HepG2 (cell line): ENCODE measurements around the gene UFL1. TPM values are rescaled to one million over a fixed set of nuclear protein-coding genes. Genes with fewer than 3 reads are reported as not detected.
A peak's percentile ranks its signal among the peaks of the same experiment; 100 is the strongest.

Source experiments
- AHR ChIP-seq: IDR thresholded peaks from 2 replicates; pipeline ENCODE4 v1.6.1; 2018; ENCODE audit warnings: missing genetic modification reagents, missing compliant biosample characterization
- ASH2L ChIP-seq: fragments of 300-600, 200-600 bp; sonication (generic); IDR thresholded peaks from 2 replicates; pipeline ENCODE4 v1.7.0; 2017; ENCODE audit warnings: low read depth, mild to moderate bottlenecking, moderate library complexity, mixed read lengths, low read length; ENCODE audit not compliant: insufficient read length
- ATRX ChIP-seq: sonication (generic); formaldehyde crosslinking; IDR thresholded peaks from 2 replicates; pipeline ENCODE4 v1.4.0; 2020; ENCODE audit warnings: missing genetic modification reagents, borderline replicate concordance
- BORCS8-MEF2B ChIP-seq: sonication (generic); formaldehyde crosslinking; IDR thresholded peaks from 2 replicates; pipeline ENCODE4 v1.8.0; 2022; ENCODE audit warnings: mild to moderate bottlenecking, missing genetic modification reagents
- HMGA1 ChIP-seq: sonication (generic); formaldehyde crosslinking; conservative IDR thresholded peaks from 2 replicates; pipeline ENCODE4 v1.4.0; 2020; ENCODE audit warnings: missing genetic modification reagents
- HNRNPK ChIP-seq: fragments of 200-400 bp; formaldehyde crosslinking; IDR thresholded peaks from 2 replicates; pipeline ENCODE4 v1.6.1; 2018; ENCODE audit warnings: low read length, low read depth, moderate library complexity, mild to moderate bottlenecking; ENCODE audit not compliant: poor library complexity, severe bottlenecking
- KAT7 ChIP-seq: IDR thresholded peaks from 2 replicates; pipeline ENCODE4 v1.6.1; 2018; ENCODE audit warnings: borderline replicate concordance, missing compliant biosample characterization
- KLF15 ChIP-seq: sonication (generic); formaldehyde crosslinking; IDR thresholded peaks from 2 replicates; pipeline ENCODE4 v1.8.1; 2023; ENCODE audit warnings: borderline replicate concordance, mild to moderate bottlenecking, inconsistent platforms, missing genetic modification reagents, mixed read lengths
- MED8 ChIP-seq: sonication (generic); formaldehyde crosslinking; IDR thresholded peaks from 2 replicates; pipeline ENCODE4 v1.8.1; 2023; ENCODE audit warnings: mild to moderate bottlenecking, missing genetic modification reagents; ENCODE audit not compliant: insufficient replicate concordance
- MIXL1 ChIP-seq: IDR thresholded peaks from 2 replicates; pipeline ENCODE4 v1.6.1; 2016
- TSC22D2 ChIP-seq: sonication (generic); formaldehyde crosslinking; IDR thresholded peaks from 2 replicates; pipeline ENCODE4 v1.5.1; 2020; ENCODE audit warnings: missing genetic modification reagents, mild to moderate bottlenecking, borderline replicate concordance
- U2AF1 ChIP-seq: fragments of 200-400 bp; formaldehyde crosslinking; optimal IDR thresholded peaks from 2 replicates; pipeline ENCODE3; 2017; ENCODE audit warnings: mild to moderate bottlenecking, low read depth, low read length
- ZNF234 ChIP-seq: sonication (generic); formaldehyde crosslinking; conservative IDR thresholded peaks from 2 replicates; pipeline ENCODE4 v1.5.1; 2020; ENCODE audit warnings: mild to moderate bottlenecking, missing genetic modification reagents
- ZNF33B ChIP-seq: sonication (generic); formaldehyde crosslinking; IDR thresholded peaks from 2 replicates; pipeline ENCODE4 v1.5.1; 2020; ENCODE audit warnings: mild to moderate bottlenecking, missing genetic modification reagents
- ZNF772 ChIP-seq: sonication (generic); formaldehyde crosslinking; IDR thresholded peaks from 2 replicates; pipeline ENCODE4 v1.5.0; 2020; ENCODE audit warnings: mild to moderate bottlenecking, missing genetic modification reagents
- polyA plus RNA-seq, 8 experiments: library from polyadenylated mRNA; depleted of rRNA in 3 of 8; stranded (reverse) in 7 of 8; unstranded in 1 of 8; fragments of >200 nt; fragmentation: Illumina TruSeq in 4 of 8; extraction: Trizol in 4 of 8; gene quantifications; 2 replicates each; pipeline versions ENCODE4 v1.2.1 to v1.2.3, GENCODE V29; 2011 to 2016; ENCODE audit warnings: low read depth in 4 of 8, missing spikeins in 1 of 8, mixed read lengths in 1 of 8; ENCODE audit not compliant: insufficient read depth in 1 of 8
- total RNA-seq, 5 experiments: library from RNA; depleted of rRNA; stranded (reverse); fragments of >200 nt; fragmentation: Illumina TruSeq; extraction: Trizol; gene quantifications; 2 replicates each; pipeline ENCODE4 v1.2.3, GENCODE V29; 2016; ENCODE audit warnings: low read depth in 1 of 5
- TF ChIP-seq, protein P1 (sequence below): sonication (generic); formaldehyde crosslinking; IDR thresholded peaks from 2 replicates; pipeline ENCODE4 v1.4.0; 2020; ENCODE audit warnings: missing genetic modification reagents, borderline replicate concordance
- TF ChIP-seq, protein P2 (sequence below): sonication (generic); formaldehyde crosslinking; IDR thresholded peaks from 2 replicates; pipeline ENCODE4 v1.4.0; 2020; ENCODE audit warnings: missing genetic modification reagents, mild to moderate bottlenecking, borderline replicate concordance
- TF ChIP-seq, protein P3 (sequence below): sonication (generic); formaldehyde crosslinking; IDR thresholded peaks from 2 replicates; pipeline ENCODE4 v1.4.0; 2020; ENCODE audit warnings: missing genetic modification reagents, borderline replicate concordance

The UFL1 gene
- total and polyA plus RNA-seq, 2 of the 13 experiments (the other 11 are each of a cell fraction or from before 2014, with no cell fraction given) = 8.8 to 24.7 TPM

DNA sequence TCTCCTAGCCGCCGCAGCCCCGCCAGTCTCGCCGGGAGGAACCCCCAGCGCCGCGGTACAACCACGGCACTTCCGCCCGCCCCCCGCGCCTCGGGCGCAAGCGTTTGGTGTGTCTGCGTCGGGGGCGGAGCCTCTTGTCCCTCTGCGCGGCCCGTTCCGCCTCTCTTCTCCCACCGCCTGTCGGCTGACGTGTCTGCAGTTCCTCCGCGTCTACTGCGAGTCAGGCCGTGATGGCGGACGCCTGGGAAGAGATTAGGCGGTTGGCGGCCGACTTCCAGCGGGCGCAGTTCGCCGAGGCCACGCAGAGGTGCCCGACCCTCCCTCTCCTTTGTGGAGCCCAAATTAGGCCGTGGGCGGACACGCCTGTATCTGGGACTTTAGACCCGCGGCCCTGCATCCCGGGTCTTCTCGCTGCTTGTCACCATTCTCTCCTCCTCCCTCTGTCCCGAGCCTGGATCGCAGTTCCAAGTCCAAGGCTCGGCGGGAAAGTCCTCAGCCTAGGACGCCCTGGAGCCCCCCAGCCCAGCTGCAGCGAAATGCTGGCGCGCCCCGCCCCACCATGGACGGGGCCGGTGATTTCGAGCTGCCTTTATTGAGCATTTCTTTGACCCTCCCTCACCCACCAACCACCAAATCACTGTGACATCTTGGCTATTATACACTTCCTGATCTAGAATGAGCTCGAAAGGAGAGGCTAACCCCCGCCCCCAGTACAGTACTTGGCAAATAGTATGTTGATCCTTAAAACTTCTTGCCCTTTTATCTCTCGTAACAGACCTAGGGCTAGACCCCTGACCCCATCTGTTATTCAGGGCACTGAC is at the start of gene UFL1 (continued):
- TF ChIP-seq, protein P1, sequence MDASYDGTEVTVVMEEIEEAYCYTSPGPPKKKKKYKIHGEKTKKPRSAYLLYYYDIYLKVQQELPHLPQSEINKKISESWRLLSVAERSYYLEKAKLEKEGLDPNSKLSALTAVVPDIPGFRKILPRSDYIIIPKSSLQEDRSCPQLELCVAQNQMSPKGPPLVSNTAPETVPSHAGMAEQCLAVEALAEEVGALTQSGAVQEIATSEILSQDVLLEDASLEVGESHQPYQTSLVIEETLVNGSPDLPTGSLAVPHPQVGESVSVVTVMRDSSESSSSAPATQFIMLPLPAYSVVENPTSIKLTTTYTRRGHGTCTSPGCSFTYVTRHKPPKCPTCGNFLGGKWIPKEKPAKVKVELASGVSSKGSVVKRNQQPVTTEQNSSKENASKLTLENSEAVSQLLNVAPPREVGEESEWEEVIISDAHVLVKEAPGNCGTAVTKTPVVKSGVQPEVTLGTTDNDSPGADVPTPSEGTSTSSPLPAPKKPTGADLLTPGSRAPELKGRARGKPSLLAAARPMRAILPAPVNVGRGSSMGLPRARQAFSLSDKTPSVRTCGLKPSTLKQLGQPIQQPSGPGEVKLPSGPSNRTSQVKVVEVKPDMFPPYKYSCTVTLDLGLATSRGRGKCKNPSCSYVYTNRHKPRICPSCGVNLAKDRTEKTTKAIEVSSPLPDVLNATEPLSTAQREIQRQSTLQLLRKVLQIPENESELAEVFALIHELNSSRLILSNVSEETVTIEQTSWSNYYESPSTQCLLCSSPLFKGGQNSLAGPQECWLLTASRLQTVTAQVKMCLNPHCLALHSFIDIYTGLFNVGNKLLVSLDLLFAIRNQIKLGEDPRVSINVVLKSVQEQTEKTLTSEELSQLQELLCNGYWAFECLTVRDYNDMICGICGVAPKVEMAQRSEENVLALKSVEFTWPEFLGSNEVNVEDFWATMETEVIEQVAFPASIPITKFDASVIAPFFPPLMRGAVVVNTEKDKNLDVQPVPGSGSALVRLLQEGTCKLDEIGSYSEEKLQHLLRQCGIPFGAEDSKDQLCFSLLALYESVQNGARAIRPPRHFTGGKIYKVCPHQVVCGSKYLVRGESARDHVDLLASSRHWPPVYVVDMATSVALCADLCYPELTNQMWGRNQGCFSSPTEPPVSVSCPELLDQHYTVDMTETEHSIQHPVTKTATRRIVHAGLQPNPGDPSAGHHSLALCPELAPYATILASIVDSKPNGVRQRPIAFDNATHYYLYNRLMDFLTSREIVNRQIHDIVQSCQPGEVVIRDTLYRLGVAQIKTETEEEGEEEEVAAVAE (CRISPR knock-in tag) = peak; percentile 83; the same call in 1 of the 2 replicates
- TF ChIP-seq KLF15 = 0 out of 2 replicates have a peak, but pooled peaks have one; percentile 77
- TF ChIP-seq, protein P2, sequence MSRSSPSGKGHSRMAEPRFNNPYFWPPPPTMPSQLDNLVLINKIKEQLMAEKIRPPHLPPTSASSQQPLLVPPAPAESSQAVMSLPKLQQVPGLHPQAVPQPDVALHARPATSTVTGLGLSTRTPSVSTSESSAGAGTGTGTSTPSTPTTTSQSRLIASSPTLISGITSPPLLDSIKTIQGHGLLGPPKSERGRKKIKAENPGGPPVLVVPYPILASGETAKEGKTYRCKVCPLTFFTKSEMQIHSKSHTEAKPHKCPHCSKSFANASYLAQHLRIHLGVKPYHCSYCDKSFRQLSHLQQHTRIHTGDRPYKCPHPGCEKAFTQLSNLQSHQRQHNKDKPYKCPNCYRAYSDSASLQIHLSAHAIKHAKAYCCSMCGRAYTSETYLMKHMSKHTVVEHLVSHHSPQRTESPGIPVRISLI (CRISPR knock-in tag) = 0 out of 2 replicates have a peak, but pooled peaks have one; percentile 20
- no peak; the same call in 1 of the 2 replicates for TF ChIP-seq ZNF234
- TF ChIP-seq HNRNPK = peak; percentile 85
- peak; percentile 55; the same call in 1 of the 2 replicates for TF ChIP-seq MIXL1 (CRISPR knock-in tag)
- no peak for TF ChIP-seq ATRX (CRISPR knock-in tag)
- TF ChIP-seq AHR (CRISPR knock-in tag) = peak; percentile 49; the same call in 1 of the 2 replicates
- TF ChIP-seq U2AF1 = peak; percentile 32
- TF ChIP-seq, protein P3, sequence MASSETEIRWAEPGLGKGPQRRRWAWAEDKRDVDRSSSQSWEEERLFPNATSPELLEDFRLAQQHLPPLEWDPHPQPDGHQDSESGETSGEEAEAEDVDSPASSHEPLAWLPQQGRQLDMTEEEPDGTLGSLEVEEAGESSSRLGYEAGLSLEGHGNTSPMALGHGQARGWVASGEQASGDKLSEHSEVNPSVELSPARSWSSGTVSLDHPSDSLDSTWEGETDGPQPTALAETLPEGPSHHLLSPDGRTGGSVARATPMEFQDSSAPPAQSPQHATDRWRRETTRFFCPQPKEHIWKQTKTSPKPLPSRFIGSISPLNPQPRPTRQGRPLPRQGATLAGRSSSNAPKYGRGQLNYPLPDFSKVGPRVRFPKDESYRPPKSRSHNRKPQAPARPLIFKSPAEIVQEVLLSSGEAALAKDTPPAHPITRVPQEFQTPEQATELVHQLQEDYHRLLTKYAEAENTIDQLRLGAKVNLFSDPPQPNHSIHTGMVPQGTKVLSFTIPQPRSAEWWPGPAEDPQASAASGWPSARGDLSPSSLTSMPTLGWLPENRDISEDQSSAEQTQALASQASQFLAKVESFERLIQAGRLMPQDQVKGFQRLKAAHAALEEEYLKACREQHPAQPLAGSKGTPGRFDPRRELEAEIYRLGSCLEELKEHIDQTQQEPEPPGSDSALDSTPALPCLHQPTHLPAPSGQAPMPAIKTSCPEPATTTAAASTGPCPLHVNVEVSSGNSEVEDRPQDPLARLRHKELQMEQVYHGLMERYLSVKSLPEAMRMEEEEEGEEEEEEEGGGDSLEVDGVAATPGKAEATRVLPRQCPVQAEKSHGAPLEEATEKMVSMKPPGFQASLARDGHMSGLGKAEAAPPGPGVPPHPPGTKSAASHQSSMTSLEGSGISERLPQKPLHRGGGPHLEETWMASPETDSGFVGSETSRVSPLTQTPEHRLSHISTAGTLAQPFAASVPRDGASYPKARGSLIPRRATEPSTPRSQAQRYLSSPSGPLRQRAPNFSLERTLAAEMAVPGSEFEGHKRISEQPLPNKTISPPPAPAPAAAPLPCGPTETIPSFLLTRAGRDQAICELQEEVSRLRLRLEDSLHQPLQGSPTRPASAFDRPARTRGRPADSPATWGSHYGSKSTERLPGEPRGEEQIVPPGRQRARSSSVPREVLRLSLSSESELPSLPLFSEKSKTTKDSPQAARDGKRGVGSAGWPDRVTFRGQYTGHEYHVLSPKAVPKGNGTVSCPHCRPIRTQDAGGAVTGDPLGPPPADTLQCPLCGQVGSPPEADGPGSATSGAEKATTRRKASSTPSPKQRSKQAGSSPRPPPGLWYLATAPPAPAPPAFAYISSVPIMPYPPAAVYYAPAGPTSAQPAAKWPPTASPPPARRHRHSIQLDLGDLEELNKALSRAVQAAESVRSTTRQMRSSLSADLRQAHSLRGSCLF (CRISPR knock-in tag) = peak; percentile 66; the same call in 1 of the 2 replicates
- peak; percentile 28 for TF ChIP-seq MED8
- no peak; the same call in 1 of the 2 replicates for TF ChIP-seq TSC22D2 (CRISPR knock-in tag)
- TF ChIP-seq HMGA1 (CRISPR knock-in tag) = no peak
- peak; percentile 89 for TF ChIP-seq BORCS8-MEF2B (CRISPR knock-in tag)
- TF ChIP-seq ZNF33B = peak; percentile 82; the same call in 1 of the 2 replicates
- no peak for TF ChIP-seq ZNF772 (CRISPR knock-in tag)
- TF ChIP-seq ASH2L = peak; percentile 93
- peak; percentile 38; the same call in 1 of the 2 replicates for TF ChIP-seq KAT7 (CRISPR knock-in tag)
